GM12878 (cell line): ENCODE data around the gene GRM7. TPM values are rescaled to one million over a fixed set of nuclear protein-coding genes. Genes with fewer than 3 reads are reported as not detected.

Source experiments
- BRCA1 ChIP-seq: IDR thresholded peaks from 2 replicates; pipeline ENCODE4 v1.6.1; 2011; ENCODE audit warnings: low read depth, low read length, improper control_type of control experiment
- CREM ChIP-seq: IDR thresholded peaks from 2 replicates; pipeline ENCODE4 v1.6.1; 2014; ENCODE audit warnings: antibody characterized with exemption, low read depth
- FOS ChIP-seq: IDR thresholded peaks from 3 replicates; pipeline ENCODE4 v1.6.1; 2011; ENCODE audit warnings: borderline replicate concordance; ENCODE audit not compliant: insufficient read length; ENCODE audit errors: extremely low read depth
- FOXM1 ChIP-seq: IDR thresholded peaks from 2 replicates; pipeline ENCODE4 v1.6.1; 2012; ENCODE audit warnings: low read depth, mild to moderate bottlenecking, inconsistent platforms, low read length, moderate library complexity
- IRF3 ChIP-seq: fragments of 450-650 bp; IDR thresholded peaks from 2 replicates; pipeline ENCODE4 v1.6.1; 2014; ENCODE audit warnings: mild to moderate bottlenecking
- RUNX3 ChIP-seq: IDR thresholded peaks from 2 replicates; pipeline ENCODE4 v1.6.1; 2012; ENCODE audit warnings: low read length, inconsistent platforms
- ZNF274 ChIP-seq: IDR thresholded peaks from one replicate; pipeline ENCODE4 v1.8.0; 2011; ENCODE audit not compliant: insufficient read length, insufficient read depth
- ZZZ3 ChIP-seq: IDR thresholded peaks from 2 replicates; pipeline ENCODE4 v1.6.1; 2011; ENCODE audit warnings: low read depth; ENCODE audit not compliant: control insufficient read depth, insufficient read length
- polyA plus RNA-seq, 11 experiments: library from polyadenylated mRNA; depleted of rRNA in 4 of 11; unstranded in 6 of 11; stranded (reverse) in 5 of 11; fragments of >200 nt; fragmentation: Nextera tagmentation in 4 of 11; fragmentation: Illumina TruSeq in 1 of 11; extraction: Ambion mirVana in 4 of 11; extraction: Trizol in 1 of 11; gene quantifications; 1 replicate in 1 of 11; 2 replicates in 10 of 11; pipeline versions ENCODE4 v1.2.1 to v1.2.3, GENCODE V29; 2011 to 2016; ENCODE audit warnings: inconsistent platforms in 2 of 11, missing spikeins in 2 of 11, low read depth in 1 of 11
- total RNA-seq, 4 experiments: library from RNA; depleted of rRNA in 3 of 4; stranded (reverse); fragments of >200 nt in 3 of 4; fragmentation: Illumina TruSeq in 1 of 4; extraction: Trizol in 1 of 4; gene quantifications; 2 replicates each; pipeline versions ENCODE4 v1.2.1 to v1.2.3, GENCODE V29; 2013 to 2021
- TF ChIP-seq, protein P1 (sequence below): fragments of 150-350 bp; IDR thresholded peaks from 2 replicates; pipeline ENCODE4 v1.6.1; 2016; ENCODE audit warnings: low read depth, low read length
- TF ChIP-seq, protein P2 (sequence below): IDR thresholded peaks from 2 replicates; pipeline ENCODE4 v1.6.1; 2012; ENCODE audit warnings: mild to moderate bottlenecking, low read depth, low read length

GRM7 gene
- total and polyA plus RNA-seq, 10 of the 15 experiments (the other 5 are each of a cell fraction or from before 2014, with no cell fraction given), result not detected

DNA sequence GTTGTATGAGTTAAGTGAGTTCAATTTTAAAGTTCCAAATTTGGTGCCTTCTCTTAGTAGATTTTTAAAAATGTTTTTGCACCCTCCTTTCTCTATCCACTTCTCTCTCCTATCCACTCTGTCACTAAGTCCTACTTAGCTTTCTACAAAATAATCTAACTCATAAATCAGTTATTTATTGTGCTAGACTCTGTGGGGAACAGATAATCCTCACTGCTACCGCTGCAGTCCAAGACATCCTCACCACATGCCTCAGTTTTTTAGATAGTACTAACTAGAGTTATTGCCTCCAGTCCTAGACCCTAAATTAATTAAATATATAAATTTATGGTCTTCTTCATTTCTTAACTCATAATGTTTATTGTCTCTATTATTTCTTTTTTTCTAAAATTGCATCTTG, 576.3 kb downstream of the GRM7 start (continued):
- TF ChIP-seq FOXM1 (no peak), RUNX3 (no peak), CREM (no peak), BRCA1 (no peak), ZNF274 (no peak), FOS (no peak), IRF3 (no peak), ZZZ3 (no peak)
- TF ChIP-seq, protein P1, sequence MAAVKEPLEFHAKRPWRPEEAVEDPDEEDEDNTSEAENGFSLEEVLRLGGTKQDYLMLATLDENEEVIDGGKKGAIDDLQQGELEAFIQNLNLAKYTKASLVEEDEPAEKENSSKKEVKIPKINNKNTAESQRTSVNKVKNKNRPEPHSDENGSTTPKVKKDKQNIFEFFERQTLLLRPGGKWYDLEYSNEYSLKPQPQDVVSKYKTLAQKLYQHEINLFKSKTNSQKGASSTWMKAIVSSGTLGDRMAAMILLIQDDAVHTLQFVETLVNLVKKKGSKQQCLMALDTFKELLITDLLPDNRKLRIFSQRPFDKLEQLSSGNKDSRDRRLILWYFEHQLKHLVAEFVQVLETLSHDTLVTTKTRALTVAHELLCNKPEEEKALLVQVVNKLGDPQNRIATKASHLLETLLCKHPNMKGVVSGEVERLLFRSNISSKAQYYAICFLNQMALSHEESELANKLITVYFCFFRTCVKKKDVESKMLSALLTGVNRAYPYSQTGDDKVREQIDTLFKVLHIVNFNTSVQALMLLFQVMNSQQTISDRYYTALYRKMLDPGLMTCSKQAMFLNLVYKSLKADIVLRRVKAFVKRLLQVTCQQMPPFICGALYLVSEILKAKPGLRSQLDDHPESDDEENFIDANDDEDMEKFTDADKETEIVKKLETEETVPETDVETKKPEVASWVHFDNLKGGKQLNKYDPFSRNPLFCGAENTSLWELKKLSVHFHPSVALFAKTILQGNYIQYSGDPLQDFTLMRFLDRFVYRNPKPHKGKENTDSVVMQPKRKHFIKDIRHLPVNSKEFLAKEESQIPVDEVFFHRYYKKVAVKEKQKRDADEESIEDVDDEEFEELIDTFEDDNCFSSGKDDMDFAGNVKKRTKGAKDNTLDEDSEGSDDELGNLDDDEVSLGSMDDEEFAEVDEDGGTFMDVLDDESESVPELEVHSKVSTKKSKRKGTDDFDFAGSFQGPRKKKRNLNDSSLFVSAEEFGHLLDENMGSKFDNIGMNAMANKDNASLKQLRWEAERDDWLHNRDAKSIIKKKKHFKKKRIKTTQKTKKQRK, result no peak
- TF ChIP-seq, protein P2, sequence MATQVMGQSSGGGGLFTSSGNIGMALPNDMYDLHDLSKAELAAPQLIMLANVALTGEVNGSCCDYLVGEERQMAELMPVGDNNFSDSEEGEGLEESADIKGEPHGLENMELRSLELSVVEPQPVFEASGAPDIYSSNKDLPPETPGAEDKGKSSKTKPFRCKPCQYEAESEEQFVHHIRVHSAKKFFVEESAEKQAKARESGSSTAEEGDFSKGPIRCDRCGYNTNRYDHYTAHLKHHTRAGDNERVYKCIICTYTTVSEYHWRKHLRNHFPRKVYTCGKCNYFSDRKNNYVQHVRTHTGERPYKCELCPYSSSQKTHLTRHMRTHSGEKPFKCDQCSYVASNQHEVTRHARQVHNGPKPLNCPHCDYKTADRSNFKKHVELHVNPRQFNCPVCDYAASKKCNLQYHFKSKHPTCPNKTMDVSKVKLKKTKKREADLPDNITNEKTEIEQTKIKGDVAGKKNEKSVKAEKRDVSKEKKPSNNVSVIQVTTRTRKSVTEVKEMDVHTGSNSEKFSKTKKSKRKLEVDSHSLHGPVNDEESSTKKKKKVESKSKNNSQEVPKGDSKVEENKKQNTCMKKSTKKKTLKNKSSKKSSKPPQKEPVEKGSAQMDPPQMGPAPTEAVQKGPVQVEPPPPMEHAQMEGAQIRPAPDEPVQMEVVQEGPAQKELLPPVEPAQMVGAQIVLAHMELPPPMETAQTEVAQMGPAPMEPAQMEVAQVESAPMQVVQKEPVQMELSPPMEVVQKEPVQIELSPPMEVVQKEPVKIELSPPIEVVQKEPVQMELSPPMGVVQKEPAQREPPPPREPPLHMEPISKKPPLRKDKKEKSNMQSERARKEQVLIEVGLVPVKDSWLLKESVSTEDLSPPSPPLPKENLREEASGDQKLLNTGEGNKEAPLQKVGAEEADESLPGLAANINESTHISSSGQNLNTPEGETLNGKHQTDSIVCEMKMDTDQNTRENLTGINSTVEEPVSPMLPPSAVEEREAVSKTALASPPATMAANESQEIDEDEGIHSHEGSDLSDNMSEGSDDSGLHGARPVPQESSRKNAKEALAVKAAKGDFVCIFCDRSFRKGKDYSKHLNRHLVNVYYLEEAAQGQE, result no peak
